ENCODE data around the gene POLR3C. TPM values are rescaled to one million over a fixed set of nuclear protein-coding genes. Genes with fewer than 3 reads are reported as not detected.

Gene POLR3C, protein sequence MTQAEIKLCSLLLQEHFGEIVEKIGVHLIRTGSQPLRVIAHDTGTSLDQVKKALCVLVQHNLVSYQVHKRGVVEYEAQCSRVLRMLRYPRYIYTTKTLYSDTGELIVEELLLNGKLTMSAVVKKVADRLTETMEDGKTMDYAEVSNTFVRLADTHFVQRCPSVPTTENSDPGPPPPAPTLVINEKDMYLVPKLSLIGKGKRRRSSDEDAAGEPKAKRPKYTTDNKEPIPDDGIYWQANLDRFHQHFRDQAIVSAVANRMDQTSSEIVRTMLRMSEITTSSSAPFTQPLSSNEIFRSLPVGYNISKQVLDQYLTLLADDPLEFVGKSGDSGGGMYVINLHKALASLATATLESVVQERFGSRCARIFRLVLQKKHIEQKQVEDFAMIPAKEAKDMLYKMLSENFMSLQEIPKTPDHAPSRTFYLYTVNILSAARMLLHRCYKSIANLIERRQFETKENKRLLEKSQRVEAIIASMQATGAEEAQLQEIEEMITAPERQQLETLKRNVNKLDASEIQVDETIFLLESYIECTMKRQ
- total RNA-seq (2022), result 29.3 and 33.0 TPM in 2 replicates
- Bru-seq, nascent RNA, result percentile 83 among the genes with signal in this experiment
- BruChase-seq, experiment 1, labeled RNA remaining after a 6-hour chase, result percentile 81 among the genes with signal in this experiment
- BruChase-seq, experiment 2, labeled RNA remaining after a 2-hour chase, result percentile 78 among the genes with signal in this experiment
- long read RNA-seq, transcript POLR3C-201 (15 exons, 1,851 nt), result major isoform, 34 of 58 reads
- long read RNA-seq, partial matches to known transcripts, result 7 of 58 reads
- long read RNA-seq, other reads (novel, unspliced or antisense), result 16 of 58 reads

DNA sequence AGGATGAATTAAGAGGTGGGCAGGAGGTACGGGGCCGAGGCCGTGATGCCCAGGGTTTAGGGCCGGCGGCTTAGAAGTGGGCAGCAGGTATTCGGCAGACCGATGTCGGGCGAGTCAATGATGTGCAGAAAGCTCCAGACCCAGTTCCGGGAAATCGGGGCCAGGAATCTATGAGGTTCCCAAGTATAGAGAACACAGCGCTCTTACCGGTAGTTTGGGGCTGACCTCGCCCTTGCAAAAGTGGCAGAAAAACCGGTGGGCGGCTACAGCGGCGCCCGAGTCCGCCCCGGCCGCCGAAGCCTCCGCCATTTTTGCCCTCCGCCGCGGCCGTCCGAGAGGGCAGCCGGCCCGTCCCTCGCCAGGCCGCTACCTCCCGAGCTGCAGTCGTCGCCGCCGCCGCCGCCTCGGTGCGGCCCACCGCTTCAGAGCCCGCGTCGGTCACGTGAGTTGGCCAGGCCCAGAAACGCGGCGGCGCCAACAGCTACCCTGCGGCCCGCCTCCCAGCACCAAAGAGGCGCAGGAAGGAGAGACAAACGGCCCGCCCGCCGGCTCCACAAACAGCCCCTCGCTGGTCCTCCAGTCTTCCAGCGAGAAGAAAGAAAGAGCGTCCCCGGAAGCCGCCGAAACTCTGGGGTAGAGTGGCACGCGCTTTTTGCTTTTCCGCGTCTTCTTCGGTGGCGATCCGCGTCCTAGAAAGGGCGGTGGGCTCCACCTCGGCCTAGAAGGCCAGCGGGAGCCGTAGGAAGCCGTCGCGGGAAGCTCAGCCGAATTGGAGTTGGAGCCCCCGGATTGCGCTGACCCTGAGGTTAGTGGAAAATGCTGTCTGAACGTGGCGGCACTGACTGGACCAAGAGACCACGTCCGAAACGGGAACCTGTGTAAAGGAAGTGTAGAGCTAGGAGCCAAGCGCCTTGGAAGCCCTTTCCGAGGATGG is at the start of gene POLR3C, which contains the start of gene RNF115:
Gene POLR3C (plus strand): TSS at position 636 of the 934 bp plus-strand sequence. CDS start 1,577 bp downstream, outside the sequence.
Gene RNF115 (minus strand): TSS at position 531 of the 934 bp plus-strand sequence. CDS start 222 bp downstream, at position 309.
- intact Hi-C loops (cut with micrococcal nuclease; ENCODE audit: unreplicated experiment), result loop anchor here (5.0 to 10.0 kb wide), 2 partner anchors 42 to 89 kb away; no protein-coding TSS in a partner anchor
- Mint-ChIP-seq H3K27ac (ENCODE audit: unreplicated experiment) (peak within 1 kb of the TSS; percentile 76), H3K36me3 (ENCODE audit: insufficient read depth, unreplicated experiment) (peaks cover 38% of the 10 kb centered on the region), H3K4me1 (ENCODE audit: low read depth, unreplicated experiment) (no peaks in the 10 kb centered on the region), H3K9me3 (ENCODE audit: low read depth, unreplicated experiment) (no peaks in the 10 kb centered on the region), H3K4me3 (ENCODE audit: low read depth, unreplicated experiment) (peak within 1 kb of the TSS; percentile 89), H3K27me3 (ENCODE audit: unreplicated experiment) (no peaks in the 10 kb centered on the region)
- TSS peak; percentile 35 for BruUV-seq (replicated peaks)
- CTCF ChIA-PET, result interaction anchor here (0.6 to 1.8 kb wide), 4 partner anchors 22 to 140 kb away, joined by 3 to 7 read pairs (median 4); partner anchors contain the start of genes ANKRD34A, NUDT17 and PIAS3
- DNase-seq, result peak; percentile 85
- TF ChIP-seq, protein P1, sequence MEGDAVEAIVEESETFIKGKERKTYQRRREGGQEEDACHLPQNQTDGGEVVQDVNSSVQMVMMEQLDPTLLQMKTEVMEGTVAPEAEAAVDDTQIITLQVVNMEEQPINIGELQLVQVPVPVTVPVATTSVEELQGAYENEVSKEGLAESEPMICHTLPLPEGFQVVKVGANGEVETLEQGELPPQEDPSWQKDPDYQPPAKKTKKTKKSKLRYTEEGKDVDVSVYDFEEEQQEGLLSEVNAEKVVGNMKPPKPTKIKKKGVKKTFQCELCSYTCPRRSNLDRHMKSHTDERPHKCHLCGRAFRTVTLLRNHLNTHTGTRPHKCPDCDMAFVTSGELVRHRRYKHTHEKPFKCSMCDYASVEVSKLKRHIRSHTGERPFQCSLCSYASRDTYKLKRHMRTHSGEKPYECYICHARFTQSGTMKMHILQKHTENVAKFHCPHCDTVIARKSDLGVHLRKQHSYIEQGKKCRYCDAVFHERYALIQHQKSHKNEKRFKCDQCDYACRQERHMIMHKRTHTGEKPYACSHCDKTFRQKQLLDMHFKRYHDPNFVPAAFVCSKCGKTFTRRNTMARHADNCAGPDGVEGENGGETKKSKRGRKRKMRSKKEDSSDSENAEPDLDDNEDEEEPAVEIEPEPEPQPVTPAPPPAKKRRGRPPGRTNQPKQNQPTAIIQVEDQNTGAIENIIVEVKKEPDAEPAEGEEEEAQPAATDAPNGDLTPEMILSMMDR (IDR thresholded peaks at IDR 0.05; ENCODE audit: unreplicated experiment), result no peak

DNA sequence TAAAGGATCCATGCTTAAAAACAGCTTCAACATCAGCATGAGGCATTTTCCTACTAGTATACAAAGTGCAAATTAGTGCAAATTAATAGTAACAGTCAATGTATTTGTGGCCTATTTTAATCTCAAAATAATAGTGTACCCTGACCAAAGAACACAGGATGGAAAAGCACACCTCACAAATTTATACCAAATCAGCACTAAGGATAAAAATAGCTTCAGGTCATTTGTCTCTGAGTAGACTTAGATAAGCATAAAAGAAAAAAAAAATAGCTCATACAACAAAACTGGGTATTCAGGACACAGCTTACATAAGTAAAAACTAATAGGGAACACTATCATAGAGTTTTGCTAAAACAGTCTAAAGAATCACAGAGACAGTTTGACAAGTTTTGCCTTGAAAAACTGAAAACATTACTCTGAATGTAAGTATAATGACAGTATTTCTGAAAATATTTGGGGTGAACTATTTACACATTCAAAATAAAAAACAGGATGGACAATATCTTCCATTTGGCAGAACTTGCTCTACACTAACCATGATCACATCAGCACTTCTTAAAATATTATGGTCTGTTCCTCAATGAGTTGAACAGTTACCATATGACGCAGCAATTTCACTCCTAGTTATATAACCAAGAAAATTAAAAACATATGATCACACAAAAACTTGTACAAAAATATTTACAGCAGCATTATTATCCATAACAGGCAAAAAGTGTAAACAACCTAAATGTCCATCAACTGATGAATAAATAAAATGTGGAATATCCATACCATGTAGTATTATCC is 46.4 kb upstream of the POLR3C start:
- TF ChIP-seq, protein P1 (IDR thresholded peaks at IDR 0.05; ENCODE audit: unreplicated experiment), result no peak
- CTCF ChIA-PET, result no interaction called here
- Mint-ChIP-seq H3K4me1 (ENCODE audit: low read depth, unreplicated experiment) (peaks cover 40% of the 10 kb centered on the region), H3K27ac (ENCODE audit: unreplicated experiment) (no peak overlapping the region), H3K4me3 (ENCODE audit: low read depth, unreplicated experiment) (no peak overlapping the region), H3K9me3 (ENCODE audit: low read depth, unreplicated experiment) (no peaks in the 10 kb centered on the region), H3K36me3 (ENCODE audit: insufficient read depth, unreplicated experiment) (peaks cover 8% of the 10 kb centered on the region), H3K27me3 (ENCODE audit: unreplicated experiment) (no peaks in the 10 kb centered on the region)
- intact Hi-C loops (cut with micrococcal nuclease; ENCODE audit: unreplicated experiment), result no loop called here
- BruUV-seq (replicated peaks), result no TSS peak
- DNase-seq, result no peak

DNA sequence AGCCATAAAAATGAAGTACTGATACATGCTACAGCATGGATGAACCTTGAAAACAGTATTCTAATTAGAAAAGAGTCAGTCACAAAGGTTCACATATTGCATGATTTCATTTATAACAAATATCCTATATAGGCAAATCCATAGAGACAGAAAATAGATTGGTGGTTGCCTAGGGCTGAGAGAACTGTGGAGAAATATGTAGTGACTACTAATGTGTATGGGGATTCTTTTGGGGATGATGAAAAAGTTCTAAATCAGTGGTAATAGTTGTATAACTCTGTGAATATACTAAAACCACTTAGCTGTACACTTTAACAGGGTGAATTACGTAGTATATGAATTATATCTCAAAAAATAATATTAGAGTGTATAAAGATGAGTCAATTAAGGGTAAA is 45.9 kb upstream of the POLR3C start:
- Mint-ChIP-seq H3K27ac (ENCODE audit: unreplicated experiment) (no peak overlapping the region), H3K4me3 (ENCODE audit: low read depth, unreplicated experiment) (no peak overlapping the region), H3K9me3 (ENCODE audit: low read depth, unreplicated experiment) (no peaks in the 10 kb centered on the region), H3K4me1 (ENCODE audit: low read depth, unreplicated experiment) (peaks cover 42% of the 10 kb centered on the region), H3K36me3 (ENCODE audit: insufficient read depth, unreplicated experiment) (peaks cover 9% of the 10 kb centered on the region), H3K27me3 (ENCODE audit: unreplicated experiment) (no peaks in the 10 kb centered on the region)
- no peak for DNase-seq
- TF ChIP-seq, protein P1 (IDR thresholded peaks at IDR 0.05; ENCODE audit: unreplicated experiment), result no peak
- intact Hi-C loops (cut with micrococcal nuclease; ENCODE audit: unreplicated experiment), result no loop called here
- CTCF ChIA-PET, result no interaction called here
- no TSS peak for BruUV-seq (replicated peaks)
